IMR-90 (cell line): ENCODE results near the gene UNC5B. TPM values are rescaled to one million over a fixed set of nuclear protein-coding genes. Genes with fewer than 3 reads are reported as not detected.

Experiments used
- ATAC-seq: fragments of 200-7000 bp; cut with Tn5 transposase; 2 replicates; pipeline ENCODE4 v1.9.1; 2020; ENCODE audit warnings: low read depth, mild to moderate bottlenecking, moderate library complexity
- BruUV-seq: library from RNA; stranded (reverse); fragments of 400-500 nt; replicated peaks from 2 replicates; lab custom pipeline; 2021; lab: Mats Ljungman, UMichigan
- CTCF ChIA-PET: fragments of 300-600 bp; formaldehyde crosslinking; extraction: SDS; loops from one replicate; lab custom pipeline; 2021; ENCODE audit warnings: antibody characterized with exemption; lab: Yijun Ruan, JAX
- POLR2A ChIA-PET: fragments of 300-600 bp; sonication (Branson Sonifier 250); formaldehyde crosslinking; loops from one replicate; lab custom pipeline; 2022; ENCODE audit warnings: antibody characterized with exemption; ENCODE audit not compliant: unreplicated experiment; lab: Charles Lee
- DNase-seq: peaks from one replicate; pipeline ENCODE4 v3.0.0; 2013
- H2AFZ ChIP-seq: replicated peaks from 2 replicates; pipeline ENCODE3; 2013; ENCODE audit warnings: low read length, mild to moderate bottlenecking; ENCODE audit not compliant: poor library complexity
- H2AK5ac ChIP-seq: 2 replicates; pipeline ENCODE4 v1.6.1; 2013; ENCODE audit warnings: low read depth, low read length, inconsistent platforms
- H2AK9ac ChIP-seq: replicated peaks from 2 replicates; pipeline ENCODE3; 2013; ENCODE audit warnings: mild to moderate bottlenecking, low read depth, low read length, moderate library complexity; ENCODE audit not compliant: poor library complexity
- H2BK120ac ChIP-seq: 2 replicates; pipeline ENCODE4 v1.6.1; 2013; ENCODE audit warnings: low read depth, low read length, inconsistent platforms
- H2BK15ac ChIP-seq: 3 replicates; pipeline ENCODE4 v1.6.1; 2013; ENCODE audit warnings: low read depth, low read length, inconsistent platforms
- H2BK20ac ChIP-seq: 2 replicates; pipeline ENCODE4 v1.6.1; 2013; ENCODE audit warnings: low read depth, mild to moderate bottlenecking, inconsistent platforms, low read length, moderate library complexity
- H2BK5ac ChIP-seq: 2 replicates; pipeline ENCODE4 v1.6.1; 2013; ENCODE audit warnings: mild to moderate bottlenecking, low read depth, low read length, inconsistent platforms; ENCODE audit not compliant: poor library complexity, severe bottlenecking
- H3K14ac ChIP-seq: replicated peaks from 2 replicates; pipeline ENCODE4 v1.6.1; 2013; ENCODE audit warnings: low read depth, low read length, inconsistent platforms
- H3K18ac ChIP-seq: 2 replicates; pipeline ENCODE4 v1.6.1; 2013; ENCODE audit warnings: low read depth, low read length, control low read depth
- H3K23ac ChIP-seq: 2 replicates; pipeline ENCODE4 v1.6.1; 2013; ENCODE audit warnings: low read depth, low read length, inconsistent platforms
- H3K27ac ChIP-seq: 2 replicates; pipeline ENCODE4 v1.5.1; 2013; ENCODE audit warnings: mild to moderate bottlenecking, control low read depth, low read length; ENCODE audit not compliant: insufficient read depth
- H3K27me3 ChIP-seq: 2 replicates; pipeline ENCODE4 v1.6.1; 2013; ENCODE audit warnings: low read length; ENCODE audit not compliant: control insufficient read depth, insufficient read depth
- H3K36me3 ChIP-seq: 2 replicates; pipeline ENCODE4 v1.6.1; 2013; ENCODE audit warnings: low read length, mixed read lengths; ENCODE audit not compliant: control insufficient read depth, insufficient read depth
- H3K4ac ChIP-seq: 2 replicates; pipeline ENCODE4 v1.6.1; 2013; ENCODE audit warnings: low read depth, low read length, inconsistent platforms
- H3K4me1 ChIP-seq: 2 replicates; pipeline ENCODE4 v1.6.1; 2013; ENCODE audit warnings: low read length, mixed read lengths; ENCODE audit not compliant: control insufficient read depth, insufficient read depth
- H3K4me2 ChIP-seq: 2 replicates; pipeline ENCODE4 v1.6.1; 2013; ENCODE audit warnings: low read depth, mild to moderate bottlenecking, control low read depth, low read length, moderate library complexity
- H3K4me3 ChIP-seq: 2 replicates; pipeline ENCODE4 v1.5.1; 2013; ENCODE audit warnings: low read depth, mild to moderate bottlenecking, control low read depth, low read length, moderate library complexity; ENCODE audit not compliant: insufficient read depth
- H3K56ac ChIP-seq: 2 replicates; pipeline ENCODE4 v1.6.1; 2013; ENCODE audit warnings: low read length, inconsistent platforms; ENCODE audit not compliant: insufficient read depth; ENCODE audit errors: extremely low read depth
- H3K79me1 ChIP-seq, 2 experiments: 2 replicates each; pipeline ENCODE4 v1.6.1; 2013; ENCODE audit warnings: low read length in 2 of 2, inconsistent platforms in 1 of 2, low read depth in 1 of 2
- H3K9ac ChIP-seq: 2 replicates; pipeline ENCODE4 v1.6.1; 2013; ENCODE audit warnings: low read depth, low read length, control low read depth
- H3K9me1 ChIP-seq: 2 replicates; pipeline ENCODE4 v1.6.1; 2013; ENCODE audit warnings: low read length, inconsistent platforms; ENCODE audit not compliant: insufficient read depth
- H3K9me3 ChIP-seq: 2 replicates; pipeline ENCODE4 v1.6.1; 2013; ENCODE audit warnings: low read length; ENCODE audit not compliant: control insufficient read depth, insufficient read depth
- H4K20me1 ChIP-seq: 2 replicates; pipeline ENCODE4 v1.6.1; 2013; ENCODE audit warnings: low read length, inconsistent platforms; ENCODE audit not compliant: insufficient read depth
- H4K5ac ChIP-seq: 2 replicates; pipeline ENCODE4 v1.6.1; 2013; ENCODE audit warnings: mild to moderate bottlenecking, low read depth, low read length, control low read depth
- H4K8ac ChIP-seq, 2 experiments: 2 replicates each; pipeline ENCODE4 v1.6.1; 2013; ENCODE audit warnings: low read depth in 2 of 2, low read length in 2 of 2, control low read depth in 1 of 2, inconsistent platforms in 1 of 2
- H4K91ac ChIP-seq: 2 replicates; pipeline ENCODE4 v1.6.1; 2013; ENCODE audit warnings: low read depth, low read length, inconsistent platforms; ENCODE audit not compliant: insufficient read depth
- BHLHE40 ChIP-seq: fragments of 150-350 bp; IDR thresholded peaks from 2 replicates; pipeline ENCODE4 v1.6.1; 2016; ENCODE audit warnings: mild to moderate bottlenecking, low read depth, low read length
- FOS ChIP-seq: fragments of 150-350 bp; IDR thresholded peaks from 2 replicates; pipeline ENCODE4 v1.6.1; 2016; ENCODE audit warnings: low read depth, low read length
- NFE2L2 ChIP-seq: fragments of 150-350 bp; IDR thresholded peaks from 2 replicates; pipeline ENCODE4 v1.6.1; 2016; ENCODE audit warnings: low read depth, mild to moderate bottlenecking, low read length
- POLR2A ChIP-seq: IDR thresholded peaks from 2 replicates; pipeline ENCODE4 v1.6.1; 2012; ENCODE audit warnings: mild to moderate bottlenecking, low read depth, low read length
- RFX5 ChIP-seq: IDR thresholded peaks from 2 replicates; pipeline ENCODE4 v1.8.0; 2012; ENCODE audit warnings: low read depth, mild to moderate bottlenecking, low read length, moderate library complexity
- WGBS, 2 experiments: methylation state at CpG; one replicate each; pipeline versions ENCODE4 v1.1.5 to v1.1.7; 2013; ENCODE audit warnings: missing lambda C conversion rate in 2 of 2; ENCODE audit not compliant: insufficient read length in 1 of 2; ENCODE audit errors: extremely low coverage in 2 of 2; 5-methylcytosine and 5-hydroxymethylcytosine counted together
- dilution Hi-C: fragments of 300-500 bp; cut with HindIII; formaldehyde crosslinking; loops from one replicate; pipeline ENCODE4 v1.14.3; 2018; ENCODE audit warnings: low sequenced_read_pairs; ENCODE audit not compliant: unreplicated experiment
- in situ Hi-C: fragments of 300-500 bp; cut with MboI; formaldehyde crosslinking; loops from 3 replicates; pipeline ENCODE4 v1.14.3; 2019; ENCODE audit warnings: low sequenced_read_pairs, inconsistent platforms, mixed read lengths
- intact Hi-C: fragments of 100-400 bp; cut with micrococcal nuclease; formaldehyde crosslinking; loops from 2 replicates; pipeline ENCODE4 v1.10.0; 2022
- polyA plus RNA-seq, 3 experiments: library from polyadenylated mRNA; depleted of rRNA; stranded (reverse); fragments of >200 nt; gene quantifications; 2 replicates each; pipeline ENCODE4 v1.2.3, GENCODE V29; 2012; ENCODE audit warnings: low replicate concordance in 1 of 3
- total RNA-seq: library from RNA; depleted of rRNA; stranded (reverse); fragments of >200 nt; gene quantifications from 2 replicates; pipeline ENCODE4 v1.2.3, GENCODE V29; 2012

UNC5B gene
- total and polyA plus RNA-seq, 2 of the 4 experiments (the other 2 are of a cell fraction), result 1.6 to 4.2 TPM

- intact Hi-C loops, result no loop called here
- CTCF ChIA-PET, result no interaction called here
Observed at GRCh38 chr10:71288461-71288860, 76.1 kb downstream of the UNC5B start.

More at GRCh38 chr10:71288461-71288860, 76.1 kb downstream of the UNC5B start:
- in situ Hi-C loops, result loop anchor here (5.0 kb wide), 1 partner anchor 361 kb away; no protein-coding TSS in a partner anchor
- Histone ChIP-seq H2BK20ac (no peak overlapping the region), H3K4ac (no peak overlapping the region), H3K9ac (no peak overlapping the region), H3K27me3 (no peaks in the 10 kb centered on the region), H2BK5ac (no peak overlapping the region), H2BK15ac (no peak overlapping the region), H4K20me1 (no peaks in the 10 kb centered on the region), H2BK120ac (no peak overlapping the region), H4K8ac (no peak overlapping the region), H3K27ac (no peak overlapping the region), H3K4me3 (no peak overlapping the region), H3K36me3 (peaks cover 6% of the 10 kb centered on the region; the same call in 1 of the 2 replicates), H3K9me1 (no peaks in the 10 kb centered on the region), H2AFZ (no peak overlapping the region), H4K5ac (no peak overlapping the region), H3K23ac (no peak overlapping the region), H3K4me2 (no peak overlapping the region), H2AK5ac (no peak overlapping the region), H2AK9ac (no peak overlapping the region), H3K4me1 (no peaks in the 10 kb centered on the region; the same call in 1 of the 2 replicates), H3K9me3 (no peaks in the 10 kb centered on the region), H3K14ac (no peak overlapping the region), H3K79me1 (no peaks in the 10 kb centered on the region), H4K91ac (no peak overlapping the region), H3K56ac (no peak overlapping the region), H3K18ac (no peak overlapping the region)
- TF ChIP-seq RFX5 (no peak), BHLHE40 (no peak), POLR2A (no peak), FOS (no peak), NFE2L2 (no peak)
- dilution Hi-C loops, result no loop called here
- WGBS, 2 experiments, result 93% methylated on average over 4 of the region's 15 CpGs; no CpG with 5 or more reads in 1 of the 2 experiments
- DNase-seq (no peak), ATAC-seq (no peak)
- BruUV-seq, result no TSS peak
- POLR2A ChIA-PET, result no interaction called here
